Measurements from ENCODE around the gene VIM. TPM values are rescaled to one million over a fixed set of nuclear protein-coding genes. Genes with fewer than 3 reads are reported as not detected.

Gene VIM
- total and polyA plus RNA-seq, 2 of the 4 experiments (the other 2 are of a cell fraction) = 4,502 to 6,735 TPM

DNA sequence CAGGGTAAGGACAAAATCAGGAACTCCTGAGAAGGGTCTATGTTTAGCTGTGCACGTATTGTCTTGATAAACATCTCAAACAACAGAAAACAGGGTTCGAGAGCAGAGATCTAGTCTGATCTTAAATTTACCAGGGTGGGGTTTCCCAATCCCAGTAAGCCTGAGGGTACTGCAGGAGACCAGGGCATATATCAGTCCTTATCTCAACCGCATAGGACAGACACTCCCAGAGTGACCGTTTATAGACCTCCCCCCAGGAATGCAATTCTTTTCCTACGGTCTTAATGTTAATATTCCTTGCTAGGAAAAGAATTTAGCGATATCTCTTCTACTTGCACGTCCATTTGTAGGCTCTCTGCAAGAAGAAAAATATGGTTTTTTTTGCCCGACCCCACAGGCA is 35.5 kb downstream of the VIM start:
- Histone ChIP-seq H3K4me2 (ENCODE audit: low read depth, low read length) (no peak overlapping the region), H3K23ac (ENCODE audit: low read depth, low read length) (no peak overlapping the region), H3K27me3 (ENCODE audit: control insufficient read depth, insufficient read depth, low read length) (peaks cover 12% of the 10 kb centered on the region), H3K9me3 (ENCODE audit: control insufficient read depth, insufficient read depth, low read length) (peaks cover 24% of the 10 kb centered on the region), H3K36me3 (ENCODE audit: control insufficient read depth, insufficient read depth, low read length) (no peaks in the 10 kb centered on the region), H3K4ac (ENCODE audit: low read depth, low read length) (no peak overlapping the region), H2AK9ac (replicated peaks; ENCODE audit: low read depth, low read length, poor library complexity) (no peak overlapping the region), H3K18ac (ENCODE audit: low read depth, low read length) (no peak overlapping the region), H3K27ac (ENCODE audit: insufficient read depth, low read length) (no peak overlapping the region), H2BK15ac (ENCODE audit: low read depth, low read length) (no peak overlapping the region), H3K4me1 (ENCODE audit: control insufficient read depth, insufficient read depth, low read length) (no peaks in the 10 kb centered on the region), H4K8ac (ENCODE audit: low read depth in 2 of 2, low read length in 2 of 2) (no peak overlapping the region), H3K14ac (replicated peaks; ENCODE audit: low read depth, low read length) (no peak overlapping the region), H4K20me1 (ENCODE audit: insufficient read depth, low read length) (no peaks in the 10 kb centered on the region), H2BK5ac (ENCODE audit: low read depth, low read length, poor library complexity, severe bottlenecking) (no peak overlapping the region), H3K79me1 (ENCODE audit: low read depth in 1 of 2, low read length in 2 of 2) (no peaks in the 10 kb centered on the region), H2AK5ac (ENCODE audit: low read depth, low read length) (no peak overlapping the region), H2BK20ac (ENCODE audit: low read depth, low read length) (no peak overlapping the region), H3K9me1 (ENCODE audit: insufficient read depth, low read length) (no peaks in the 10 kb centered on the region), H4K91ac (ENCODE audit: insufficient read depth, low read depth, low read length) (no peak overlapping the region), H2AFZ (replicated peaks; ENCODE audit: low read length, poor library complexity) (no peak overlapping the region), H2BK120ac (ENCODE audit: low read depth, low read length) (no peak overlapping the region), H3K56ac (ENCODE audit: extremely low read depth, insufficient read depth, low read length) (no peak overlapping the region), H3K9ac (ENCODE audit: low read depth, low read length) (no peak overlapping the region), H3K4me3 (ENCODE audit: insufficient read depth, low read depth, low read length) (no peak overlapping the region), H4K5ac (ENCODE audit: low read depth, low read length) (no peak overlapping the region)
- no peak for TF ChIP-seq NFE2L2 (IDR thresholded peaks at IDR 0.05; ENCODE audit: low read depth, low read length)
- TF ChIP-seq MXI1 (IDR thresholded peaks at IDR 0.05; ENCODE audit: borderline replicate concordance, low read depth, low read length) = no peak
- no peak for TF ChIP-seq SMC3 (IDR thresholded peaks at IDR 0.05; ENCODE audit: low read depth, low read length)
- no peak for TF ChIP-seq RAD21 (IDR thresholded peaks at IDR 0.05; ENCODE audit: low read length)
- TF ChIP-seq RCOR1 (IDR thresholded peaks at IDR 0.05; ENCODE audit: insufficient replicate concordance, low read length) = no peak
- no peak for TF ChIP-seq BHLHE40 (IDR thresholded peaks at IDR 0.05; ENCODE audit: low read depth, low read length)
- TF ChIP-seq, protein P1, sequence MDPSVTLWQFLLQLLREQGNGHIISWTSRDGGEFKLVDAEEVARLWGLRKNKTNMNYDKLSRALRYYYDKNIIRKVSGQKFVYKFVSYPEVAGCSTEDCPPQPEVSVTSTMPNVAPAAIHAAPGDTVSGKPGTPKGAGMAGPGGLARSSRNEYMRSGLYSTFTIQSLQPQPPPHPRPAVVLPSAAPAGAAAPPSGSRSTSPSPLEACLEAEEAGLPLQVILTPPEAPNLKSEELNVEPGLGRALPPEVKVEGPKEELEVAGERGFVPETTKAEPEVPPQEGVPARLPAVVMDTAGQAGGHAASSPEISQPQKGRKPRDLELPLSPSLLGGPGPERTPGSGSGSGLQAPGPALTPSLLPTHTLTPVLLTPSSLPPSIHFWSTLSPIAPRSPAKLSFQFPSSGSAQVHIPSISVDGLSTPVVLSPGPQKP (IDR thresholded peaks at IDR 0.05; ENCODE audit: borderline replicate concordance, low read depth, low read length) = no peak
- no peak for TF ChIP-seq CEBPB (IDR thresholded peaks at IDR 0.05; ENCODE audit: low read depth, low read length)
- no peak for TF ChIP-seq CHD1 (IDR thresholded peaks at IDR 0.05; ENCODE audit: low read depth, low read length)
- no peak for TF ChIP-seq MAZ (IDR thresholded peaks at IDR 0.05; ENCODE audit: borderline replicate concordance, low read depth, low read length)
- TF ChIP-seq, protein P2, sequence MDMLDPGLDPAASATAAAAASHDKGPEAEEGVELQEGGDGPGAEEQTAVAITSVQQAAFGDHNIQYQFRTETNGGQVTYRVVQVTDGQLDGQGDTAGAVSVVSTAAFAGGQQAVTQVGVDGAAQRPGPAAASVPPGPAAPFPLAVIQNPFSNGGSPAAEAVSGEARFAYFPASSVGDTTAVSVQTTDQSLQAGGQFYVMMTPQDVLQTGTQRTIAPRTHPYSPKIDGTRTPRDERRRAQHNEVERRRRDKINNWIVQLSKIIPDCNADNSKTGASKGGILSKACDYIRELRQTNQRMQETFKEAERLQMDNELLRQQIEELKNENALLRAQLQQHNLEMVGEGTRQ (IDR thresholded peaks at IDR 0.05; ENCODE audit: low read depth, low read length) = no peak
- no peak for TF ChIP-seq RFX5 (IDR thresholded peaks at IDR 0.05; ENCODE audit: low read depth, low read length)
- no peak for TF ChIP-seq MAFK (IDR thresholded peaks at IDR 0.05; ENCODE audit: low read depth, low read length)
- no peak for TF ChIP-seq POLR2A (IDR thresholded peaks at IDR 0.05; ENCODE audit: low read depth, low read length)
- TF ChIP-seq, protein P3, sequence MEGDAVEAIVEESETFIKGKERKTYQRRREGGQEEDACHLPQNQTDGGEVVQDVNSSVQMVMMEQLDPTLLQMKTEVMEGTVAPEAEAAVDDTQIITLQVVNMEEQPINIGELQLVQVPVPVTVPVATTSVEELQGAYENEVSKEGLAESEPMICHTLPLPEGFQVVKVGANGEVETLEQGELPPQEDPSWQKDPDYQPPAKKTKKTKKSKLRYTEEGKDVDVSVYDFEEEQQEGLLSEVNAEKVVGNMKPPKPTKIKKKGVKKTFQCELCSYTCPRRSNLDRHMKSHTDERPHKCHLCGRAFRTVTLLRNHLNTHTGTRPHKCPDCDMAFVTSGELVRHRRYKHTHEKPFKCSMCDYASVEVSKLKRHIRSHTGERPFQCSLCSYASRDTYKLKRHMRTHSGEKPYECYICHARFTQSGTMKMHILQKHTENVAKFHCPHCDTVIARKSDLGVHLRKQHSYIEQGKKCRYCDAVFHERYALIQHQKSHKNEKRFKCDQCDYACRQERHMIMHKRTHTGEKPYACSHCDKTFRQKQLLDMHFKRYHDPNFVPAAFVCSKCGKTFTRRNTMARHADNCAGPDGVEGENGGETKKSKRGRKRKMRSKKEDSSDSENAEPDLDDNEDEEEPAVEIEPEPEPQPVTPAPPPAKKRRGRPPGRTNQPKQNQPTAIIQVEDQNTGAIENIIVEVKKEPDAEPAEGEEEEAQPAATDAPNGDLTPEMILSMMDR (conservative IDR thresholded peaks at IDR 0.05; ENCODE audit: low read depth, low read length) = no peak
- TF ChIP-seq FOS (IDR thresholded peaks at IDR 0.05; ENCODE audit: low read depth, low read length) = no peak
- WGBS, 2 experiments (ENCODE audit: extremely low coverage in 2 of 2, insufficient read length in 1 of 2) = 69% methylated on average over 3 of the region's 8 CpGs; no CpG with 5 or more reads in 1 of the 2 experiments
- in situ Hi-C loops (cut with MboI; ENCODE audit: low sequenced_read_pairs) (loop anchor here (25.0 kb wide), 1 partner anchor 1376 kb away; no protein-coding TSS in a partner anchor), dilution Hi-C loops (cut with HindIII; ENCODE audit: low sequenced_read_pairs, unreplicated experiment) (no loop called here), intact Hi-C loops (cut with micrococcal nuclease) (no loop called here)
- ATAC-seq (ENCODE audit: low read depth) (no peak), DNase-seq (no peak)
- no TSS peak for BruUV-seq (replicated peaks)
- ChIA-PET POLR2A (ENCODE audit: unreplicated experiment) (no interaction called here), CTCF (no interaction called here)

Measured in IMR-90 (cell line).